GM21576 (cell line): Measurements from ENCODE around the gene SERPINH1.
A peak's percentile ranks its signal among the peaks of the same experiment; 100 is the strongest.

Source experiments
- ATAC-seq: cut with Tn5 transposase; IDR thresholded peaks from one replicate; pipeline ENCODE4 v1.9.1; 2021; ENCODE audit warnings: mild to moderate bottlenecking, moderate library complexity; ENCODE audit not compliant: unreplicated experiment

The SERPINH1 gene

GRCh38 chr11:75532200-75533048, 29.6 kb upstream of the SERPINH1 start:
- ATAC-seq, result no peak

GRCh38 chr11:75533896-75534258, 28.2 kb upstream of the SERPINH1 start:
- ATAC-seq, result no peak

GRCh38 chr11:75534259-75535069, 27.6 kb upstream of the SERPINH1 start:
- no peak for ATAC-seq

GRCh38 chr11:75535071-75535470, 27.0 kb upstream of the SERPINH1 start:
- no peak for ATAC-seq

GRCh38 chr11:75536786-75537641, 25.0 kb upstream of the SERPINH1 start:
- ATAC-seq, result peak; percentile 73

- ATAC-seq, result no peak
These were observed 24.3 kb upstream of the SERPINH1 start for GRCh38 chr11:75537740-75538139.

- ATAC-seq, result no peak
These were observed 23.7 kb upstream of the SERPINH1 start for GRCh38 chr11:75538150-75538942.

- ATAC-seq, result no peak
These were observed 22.4 kb upstream of the SERPINH1 start for GRCh38 chr11:75539459-75540334.

GRCh38 chr11:75541193-75542087, 20.6 kb upstream of the SERPINH1 start:
- no peak for ATAC-seq

- ATAC-seq, result no peak
These were observed 20.0 kb upstream of the SERPINH1 start for GRCh38 chr11:75542088-75542438.

GRCh38 chr11:75543806-75544205, 18.2 kb upstream of the SERPINH1 start:
- no peak for ATAC-seq

- no peak for ATAC-seq
These were observed 14.9 kb upstream of the SERPINH1 start for GRCh38 chr11:75547177-75547576.

GRCh38 chr11:75547617-75548058, 14.4 kb upstream of the SERPINH1 start:
- no peak for ATAC-seq

- no peak for ATAC-seq
These were observed 13.3 kb upstream of the SERPINH1 start for GRCh38 chr11:75548595-75549272.

GRCh38 chr11:75549370-75549958, 12.6 kb upstream of the SERPINH1 start:
- no peak for ATAC-seq

- ATAC-seq, result no peak
These were observed 8.9 kb upstream of the SERPINH1 start for GRCh38 chr11:75553182-75553581.

- ATAC-seq, result no peak
These were observed 8.2 kb upstream of the SERPINH1 start for GRCh38 chr11:75553889-75554257.
